GM19099 (cell line): Measurements from ENCODE around the gene IL4.
A peak's percentile ranks its signal among the peaks of the same experiment; 100 is the strongest.

Experiments used
- POLR2A ChIP-seq: IDR thresholded peaks from 3 replicates; pipeline ENCODE4 v1.6.1; 2011; ENCODE audit warnings: low read depth; ENCODE audit not compliant: insufficient read length; ENCODE audit errors: extremely low read depth

Gene IL4

DNA sequence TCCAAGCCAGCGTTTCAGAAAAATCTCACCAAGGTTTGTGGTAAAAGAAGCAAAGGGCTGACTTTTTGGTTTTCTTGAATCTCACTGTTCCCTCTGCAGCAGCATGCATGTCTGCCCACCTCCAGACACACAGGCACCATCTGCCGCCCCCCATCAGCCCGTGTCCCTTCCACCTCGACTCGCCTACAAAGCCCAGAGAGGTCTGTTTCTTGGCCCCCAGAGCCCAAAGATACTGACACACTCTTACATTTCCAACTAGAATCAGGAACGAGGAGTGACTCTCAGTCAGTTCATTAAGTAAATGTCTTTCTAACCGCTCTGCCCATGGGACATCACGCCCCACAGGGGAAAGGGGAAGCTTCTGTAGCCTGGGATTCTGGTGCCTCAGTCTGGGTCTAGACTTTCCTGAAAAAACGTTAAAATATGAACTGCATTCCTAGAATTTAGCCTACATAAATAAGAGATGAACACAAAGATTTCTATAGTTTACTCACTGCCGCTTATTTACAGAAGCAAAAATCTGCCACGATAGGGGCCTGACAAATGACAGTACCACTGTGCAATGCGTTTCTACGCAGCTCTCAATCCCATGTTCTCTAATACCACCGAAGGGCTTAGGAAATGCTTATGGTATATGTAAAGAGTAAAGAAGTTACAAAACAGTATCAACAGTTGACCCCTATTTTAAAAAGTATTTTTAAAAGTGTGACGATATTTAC lies 4.1 kb downstream of the IL4 start:
- no peak for TF ChIP-seq POLR2A

GRCh38 chr5:132678735-132679134 lies 4.9 kb downstream of the IL4 start:
- no peak for TF ChIP-seq POLR2A

DNA sequence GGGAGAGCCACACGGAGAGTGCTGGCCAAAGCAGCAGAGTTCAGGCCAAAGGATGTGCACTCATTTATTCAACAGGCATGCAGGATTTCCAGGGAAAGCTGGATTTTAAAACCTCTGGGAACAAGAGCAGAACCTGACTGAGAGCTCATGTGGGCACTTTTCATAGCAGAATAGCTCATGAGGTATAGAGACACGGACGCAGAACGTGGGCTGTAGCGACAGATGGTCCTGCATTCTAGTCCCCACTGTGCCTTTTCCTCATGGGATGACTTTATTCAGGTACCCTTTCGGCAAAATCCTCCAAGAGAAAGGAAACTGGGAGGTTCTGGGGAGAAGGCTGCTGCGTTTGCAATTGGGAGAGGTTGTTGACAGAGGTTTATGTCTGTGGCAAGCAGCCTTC lies 5.4 kb downstream of the IL4 start:
- TF ChIP-seq POLR2A = no peak

- no peak for TF ChIP-seq POLR2A
Measured at GRCh38 chr5:132679717-132680380, 6.1 kb downstream of the IL4 start.

- no peak for TF ChIP-seq POLR2A
Measured at GRCh38 chr5:132680780-132681475, 7.1 kb downstream of the IL4 start.

- TF ChIP-seq POLR2A = no peak
Measured at GRCh38 chr5:132681476-132681831, 7.7 kb downstream of the IL4 start.

GRCh38 chr5:132681983-132682382 lies 8.2 kb downstream of the IL4 start:
- TF ChIP-seq POLR2A = no peak

- no peak for TF ChIP-seq POLR2A
Measured at GRCh38 chr5:132684491-132684890, 10.7 kb downstream of the IL4 start.

DNA sequence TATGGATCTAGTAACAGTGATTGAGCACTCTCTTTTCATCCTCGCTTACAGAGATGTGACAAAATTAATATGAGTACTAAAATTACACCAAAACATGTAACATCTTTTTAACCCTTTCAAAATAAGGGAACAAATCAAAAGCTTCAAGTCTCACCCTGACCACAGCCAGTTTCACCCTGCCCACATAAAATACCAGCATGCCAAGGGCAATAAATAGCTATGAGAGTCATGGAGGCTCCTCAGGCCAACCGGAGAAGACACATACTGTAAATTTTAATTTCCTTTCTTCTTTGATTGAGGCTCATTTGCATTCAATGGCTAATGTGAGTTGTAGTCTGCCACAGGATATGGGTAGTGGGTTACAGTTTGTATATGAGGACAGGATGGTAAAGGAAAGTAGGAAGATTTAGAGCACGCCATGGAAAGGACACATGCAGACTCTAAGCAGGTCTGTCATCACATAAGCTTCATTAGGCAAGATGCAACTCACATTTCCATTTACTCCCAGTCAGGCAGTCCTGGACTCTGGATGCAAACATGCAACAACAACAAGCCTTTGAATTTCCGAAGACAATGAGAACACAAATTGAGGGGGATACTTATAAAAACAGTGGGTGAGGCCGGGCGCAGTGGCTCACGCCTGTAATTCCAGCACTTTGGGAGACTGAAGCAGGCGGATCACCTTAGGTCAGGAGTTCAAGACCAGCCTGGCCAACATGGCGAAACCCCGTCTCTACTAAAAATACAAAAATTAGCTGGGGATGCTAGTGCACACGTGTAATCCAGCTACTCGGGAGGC lies 11.3 kb downstream of the IL4 start:
- no peak for TF ChIP-seq POLR2A

- TF ChIP-seq POLR2A = no peak
Measured at GRCh38 chr5:132686193-132686592, 12.4 kb downstream of the IL4 start.

- no peak for TF ChIP-seq POLR2A
Measured at GRCh38 chr5:132687995-132688394, 14.2 kb downstream of the IL4 start.

- peak; percentile 21 for TF ChIP-seq POLR2A
Measured at GRCh38 chr5:132688536-132689339, 14.9 kb downstream of the IL4 start.

DNA sequence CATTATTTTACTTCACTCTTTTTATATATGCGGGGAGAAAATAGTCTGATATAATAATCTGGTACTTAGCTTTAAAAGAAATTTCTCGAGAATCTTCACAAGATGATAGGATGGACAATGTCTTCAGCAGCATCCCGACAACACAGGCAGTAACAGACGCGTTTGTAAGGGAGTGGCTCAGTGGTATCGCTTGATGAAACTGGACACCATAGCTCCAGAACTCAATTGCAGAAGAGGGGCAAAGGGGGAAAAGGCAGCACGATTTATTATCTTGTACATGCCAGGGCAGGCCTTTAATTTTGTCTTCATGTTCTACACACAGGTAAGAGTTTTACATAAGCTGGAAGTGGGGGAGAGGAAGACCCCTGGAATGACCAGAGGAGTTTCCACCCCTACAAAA lies 15.7 kb downstream of the IL4 start:
- TF ChIP-seq POLR2A = no peak

GRCh38 chr5:132690156-132690555 lies 16.4 kb downstream of the IL4 start:
- TF ChIP-seq POLR2A = no peak

GRCh38 chr5:132692632-132692967 lies 18.8 kb downstream of the IL4 start:
- TF ChIP-seq POLR2A = no peak
